Measurements from ENCODE around the gene RSPH10B.
A peak's percentile ranks its signal among the peaks of the same experiment; 100 is the strongest.
"Not testable (repeated sequence)": the region's sequence is repeated elsewhere in the genome, so short reads cannot be mapped to it uniquely, and the experiment has no call there.

Gene RSPH10B

DNA sequence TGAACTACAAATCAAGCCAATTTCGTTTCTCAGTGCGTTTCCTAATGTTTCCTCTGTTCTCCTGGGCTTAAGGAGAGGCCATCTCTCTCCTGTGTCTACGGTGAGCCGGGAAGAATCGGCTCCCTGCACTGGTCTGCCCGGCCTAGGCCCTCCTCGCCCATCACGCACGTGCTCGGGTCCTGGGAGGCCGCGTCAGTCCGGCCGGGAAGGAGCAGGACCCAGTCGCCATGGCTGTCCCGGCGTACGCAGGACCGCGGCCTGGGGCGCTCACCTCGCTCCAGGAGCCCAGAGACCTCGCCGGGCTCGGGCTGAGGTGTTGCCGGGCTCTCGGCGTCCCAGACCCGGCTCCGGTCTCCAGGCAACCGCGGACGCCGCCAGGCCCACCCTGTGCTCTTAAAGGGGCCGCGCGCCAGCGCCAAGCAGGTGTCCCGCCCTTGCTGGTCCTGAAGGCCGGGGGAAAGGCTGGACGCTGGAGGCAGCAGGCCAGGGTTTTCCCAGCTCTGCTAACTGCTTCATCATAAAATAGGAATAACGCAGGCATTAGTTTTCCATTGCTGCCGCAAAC, at the start of gene RSPH10B:
TSS of gene RSPH10B (minus strand) at position 343 of the 565 bp plus-strand sequence. CDS start 3,573 bp downstream, outside the sequence.
- not testable (repeated sequence) for DNase-seq (ENCODE audit: low spot score)

DNA sequence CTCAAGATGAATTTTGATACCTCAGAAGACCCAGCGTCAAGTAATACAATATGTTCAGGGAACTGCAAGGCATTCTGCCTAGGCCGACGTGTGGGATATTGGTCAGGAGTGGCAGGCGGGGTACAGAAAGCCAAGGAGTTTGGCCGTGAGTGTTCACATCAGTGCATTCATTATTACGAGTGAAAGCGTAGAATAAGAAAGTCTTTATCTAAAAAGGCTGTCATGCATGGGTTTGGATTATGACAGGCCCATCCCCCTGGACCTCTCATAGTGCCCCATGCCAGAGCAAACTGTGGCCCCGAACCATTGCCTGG, 46.1 kb upstream of the RSPH10B start:
- no peak for DNase-seq (ENCODE audit: low spot score)

DNA sequence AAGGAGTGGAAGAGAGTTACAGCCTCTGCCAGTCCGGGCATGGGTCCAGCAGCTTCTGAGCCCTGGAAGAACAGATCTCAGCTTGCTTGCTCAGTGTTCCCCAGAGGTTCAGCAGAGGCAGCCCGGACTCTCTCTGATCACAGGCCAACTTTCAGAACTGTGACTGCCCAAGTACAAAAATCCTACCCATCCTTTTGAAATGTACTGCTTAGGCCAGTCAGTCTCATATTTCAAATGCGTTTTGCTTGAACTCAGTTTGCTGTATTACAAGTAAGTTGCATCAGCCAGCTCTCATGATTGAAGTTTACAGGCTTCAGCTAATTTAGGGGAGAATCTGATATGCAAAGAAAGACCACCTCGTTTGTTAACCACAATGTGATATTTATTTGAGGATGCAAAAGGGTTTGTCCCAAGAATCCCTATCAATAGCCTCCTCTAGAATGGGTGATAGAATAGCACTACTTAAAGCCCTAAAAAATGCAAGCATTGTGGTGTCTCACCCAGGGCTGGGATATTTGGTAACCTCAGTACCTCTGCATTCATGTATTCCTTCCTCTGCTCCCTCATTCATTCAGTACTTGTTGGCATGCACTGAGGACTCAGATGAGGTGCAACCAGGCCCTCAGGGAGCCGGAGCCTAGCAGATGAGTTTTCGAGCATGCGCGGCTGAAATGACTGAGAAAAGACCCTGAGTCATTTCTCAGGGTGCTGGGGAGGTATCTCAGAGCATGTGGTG, 45.6 kb upstream of the RSPH10B start:
- DNase-seq (ENCODE audit: low spot score), result peak; percentile 65

DNA sequence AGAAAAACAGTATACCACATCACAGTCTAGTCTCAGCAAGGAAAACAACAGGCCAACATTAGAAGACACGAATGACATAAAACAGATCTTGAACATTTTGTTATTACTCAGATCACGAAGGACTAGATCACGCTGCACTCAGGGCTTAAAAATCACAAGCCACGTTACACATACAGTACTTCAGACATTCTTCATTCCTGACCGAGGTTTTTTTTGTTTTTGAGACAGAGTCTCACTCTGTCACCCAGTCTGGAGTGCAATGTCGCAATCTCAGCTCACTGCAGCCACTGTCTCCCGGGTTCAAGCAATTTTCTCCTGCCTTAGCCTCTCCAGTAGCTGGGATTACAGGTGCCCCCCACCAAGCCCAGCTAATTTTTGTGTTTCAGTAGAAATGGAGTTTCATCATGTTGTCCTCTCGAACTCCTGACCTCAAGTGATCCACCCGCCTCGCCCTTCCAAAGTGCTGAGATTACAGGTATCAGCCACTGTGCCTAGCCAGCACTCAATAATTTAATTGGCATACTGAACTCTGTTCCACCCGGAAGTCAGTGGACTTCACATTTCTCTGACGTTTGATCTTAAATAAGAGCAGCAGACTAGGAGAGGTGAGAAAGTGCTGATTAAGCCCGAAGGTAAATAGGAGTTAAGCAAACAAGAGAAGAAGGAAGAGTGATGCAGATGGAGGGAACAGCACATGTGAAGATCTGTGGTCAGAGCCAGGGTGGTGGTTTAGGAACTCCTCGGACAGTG, 42.0 kb upstream of the RSPH10B start:
- DNase-seq (ENCODE audit: low spot score), result no peak

DNA sequence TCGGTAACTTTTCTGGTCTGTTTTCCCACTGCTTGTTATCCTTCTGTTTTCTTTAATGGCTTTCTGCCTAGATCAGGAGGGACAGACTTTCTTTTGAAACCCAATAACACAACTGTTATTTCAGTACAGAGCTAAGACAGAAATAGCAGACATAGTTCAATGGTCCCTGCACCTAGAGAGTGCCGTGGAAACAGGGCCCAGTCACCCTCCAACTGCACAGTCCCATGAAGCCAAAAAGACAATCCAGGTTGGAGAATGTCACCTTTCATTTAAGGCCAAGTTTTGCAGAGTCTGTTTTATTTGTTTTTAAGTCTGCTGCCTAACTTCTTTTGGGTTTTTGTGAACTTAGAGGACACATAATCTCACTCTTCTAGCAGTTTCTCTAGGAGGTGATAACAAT, 41.1 kb upstream of the RSPH10B start:
- DNase-seq (ENCODE audit: low spot score), result no peak

DNA sequence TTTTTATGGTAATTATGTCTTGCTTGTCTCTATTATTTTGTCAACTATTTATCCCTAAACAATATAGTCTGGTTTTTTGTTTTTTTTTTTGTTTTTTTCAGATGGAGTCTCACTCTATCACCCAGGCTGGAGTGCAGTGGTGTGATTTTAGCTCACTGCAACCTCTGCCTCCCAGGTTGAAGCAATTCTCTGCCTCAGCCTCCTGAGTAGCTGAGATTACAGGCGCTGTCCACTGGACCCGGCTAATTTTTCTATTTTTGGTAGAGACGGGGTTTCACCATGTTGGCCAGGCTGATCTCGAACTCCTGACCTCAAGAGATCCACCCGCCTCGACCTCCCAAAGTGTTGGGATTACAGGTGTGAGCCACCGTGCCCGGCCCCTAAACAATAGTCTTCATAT, 39.9 kb upstream of the RSPH10B start:
- DNase-seq (ENCODE audit: low spot score), result not testable (repeated sequence)

DNA sequence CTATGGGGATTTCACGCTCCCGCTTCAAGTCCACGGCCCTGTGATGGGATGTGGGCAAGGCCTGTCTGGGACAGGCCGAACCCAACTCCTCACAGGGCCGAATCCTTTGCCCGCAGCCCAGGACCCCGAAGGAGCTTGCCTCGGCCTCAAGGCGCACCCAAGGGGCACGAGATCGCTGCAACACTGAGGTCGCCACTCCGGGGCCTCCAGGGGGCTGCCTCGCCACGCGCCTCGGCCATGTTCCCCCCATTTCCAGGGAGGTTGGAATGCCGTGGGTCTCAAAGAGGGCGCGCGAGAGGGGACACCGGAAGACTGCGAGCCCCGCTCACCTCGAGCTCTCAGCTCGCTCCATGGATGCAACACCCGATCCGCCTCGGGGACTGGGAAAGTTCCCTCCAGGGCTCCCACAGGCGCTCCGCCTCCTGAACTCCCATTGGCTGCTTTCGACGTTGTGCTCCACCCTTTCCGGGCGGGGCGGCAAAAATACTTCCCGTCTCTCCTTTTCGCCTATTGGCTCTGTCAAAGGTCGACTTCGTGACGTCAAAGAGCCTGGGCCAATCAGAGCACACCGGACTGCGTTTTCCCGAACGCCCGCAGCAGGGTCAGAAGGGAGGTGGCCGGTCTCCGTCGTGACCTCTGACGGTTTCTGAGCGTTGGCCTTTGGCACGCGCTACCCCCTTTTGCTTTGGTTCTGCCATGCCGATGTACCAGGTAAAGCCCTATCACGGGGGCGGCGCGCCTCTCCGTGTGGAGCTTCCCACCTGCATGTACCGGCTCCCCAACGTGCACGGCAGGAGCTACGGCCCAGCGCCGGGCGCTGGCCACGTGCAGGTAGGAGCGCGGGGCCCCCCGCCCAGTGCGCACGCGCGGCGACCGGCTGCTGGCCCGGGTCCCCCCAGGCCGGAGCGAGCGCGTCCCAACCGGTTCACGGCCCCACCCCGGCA, 38.5 kb upstream of the RSPH10B start, which contains the start of the genes AIMP2 and PMS2:
TSS of gene AIMP2 (plus strand) at position 605 of the 944 bp plus-strand sequence. CDS start at position 697, 92 bp downstream.
TSS of gene PMS2 (minus strand) at position 382 of the 944 bp plus-strand sequence. CDS start at position 352, 30 bp downstream.
- peak; percentile 99 for DNase-seq (ENCODE audit: low spot score)

DNA sequence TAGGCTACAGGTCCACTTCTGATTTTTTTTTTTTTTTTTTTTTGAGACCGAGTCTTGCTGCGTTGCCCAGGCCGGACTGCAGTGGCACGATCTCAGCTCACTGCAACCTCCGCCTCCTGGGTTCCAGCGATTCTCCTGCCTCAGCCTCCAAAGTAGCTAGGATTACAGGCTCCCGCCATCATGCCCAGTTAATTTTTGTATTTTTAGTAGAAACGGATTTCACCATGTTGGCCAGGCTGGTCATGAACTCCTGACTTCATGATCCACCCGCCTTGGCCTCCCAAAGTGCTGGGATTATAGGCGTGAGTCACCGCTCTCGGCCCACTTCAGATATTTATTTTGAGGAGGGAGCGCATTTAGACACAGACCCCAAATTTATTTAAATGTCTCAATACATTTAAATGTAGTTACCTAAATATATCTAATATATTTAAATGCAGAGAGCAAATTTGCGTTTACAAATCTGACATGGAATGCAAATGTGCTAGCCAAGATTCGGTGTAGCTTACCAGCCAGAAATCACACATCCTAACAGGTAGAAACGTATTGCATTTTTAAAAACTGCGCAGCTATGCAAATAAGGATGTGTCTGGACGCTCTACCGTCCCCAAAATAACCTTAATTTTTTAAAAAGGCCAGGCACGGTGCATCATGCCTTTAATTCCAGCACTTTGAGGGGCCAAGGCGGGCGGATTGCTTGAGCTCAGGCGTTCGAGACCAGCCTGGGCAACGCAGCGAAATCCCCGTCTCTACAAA, 37.5 kb upstream of the RSPH10B start:
- DNase-seq (ENCODE audit: low spot score), result not testable (repeated sequence)

DNA sequence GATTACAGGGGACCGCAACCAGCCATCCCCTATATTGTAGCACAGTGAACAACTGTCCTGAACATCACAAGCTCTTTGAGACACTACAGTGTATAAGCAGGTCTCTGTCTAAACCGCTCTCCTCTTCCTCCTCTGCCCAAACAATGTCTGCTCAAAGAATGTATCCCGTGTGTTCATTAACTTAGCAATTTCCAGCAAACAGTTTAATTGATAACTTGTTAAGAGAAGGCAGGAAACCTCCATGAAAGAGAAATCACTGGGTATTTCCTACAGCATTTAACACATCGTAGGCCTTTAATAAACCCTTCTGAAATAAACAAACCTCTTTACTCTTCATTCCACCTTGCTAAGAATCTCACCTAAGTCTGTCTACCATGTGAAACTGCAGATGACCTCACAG, 36.9 kb upstream of the RSPH10B start:
- no peak for DNase-seq (ENCODE audit: low spot score)

DNA sequence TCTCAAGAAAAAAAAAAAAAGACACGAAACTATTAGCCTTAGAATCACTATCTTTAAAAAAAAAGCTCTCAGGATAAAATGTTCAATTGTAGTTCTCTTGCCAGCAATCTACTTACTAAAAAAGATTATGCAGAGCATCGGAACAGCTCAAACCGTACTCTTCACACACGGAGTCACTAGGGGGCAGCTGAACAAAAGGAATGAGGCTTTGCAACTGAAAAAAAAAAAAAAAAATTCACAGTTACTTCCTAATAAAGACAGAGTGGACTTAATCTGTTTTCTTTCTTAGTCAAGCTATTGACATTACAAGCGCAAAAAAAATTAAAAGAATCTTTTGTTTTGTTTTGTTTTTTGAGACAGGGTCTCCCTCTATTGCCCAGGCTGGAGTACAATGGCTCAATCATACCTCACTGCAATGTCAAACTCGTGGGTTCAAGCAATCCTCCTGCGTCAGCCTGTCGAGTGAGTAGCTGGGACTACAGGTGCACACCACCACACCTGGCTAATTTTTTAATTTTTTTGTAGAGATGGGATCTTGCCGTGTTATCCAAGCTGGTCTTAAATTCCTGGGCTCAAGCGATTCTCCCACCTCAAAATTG, 26.8 kb upstream of the RSPH10B start:
- peak; percentile 75 for DNase-seq (ENCODE audit: low spot score)

DNA sequence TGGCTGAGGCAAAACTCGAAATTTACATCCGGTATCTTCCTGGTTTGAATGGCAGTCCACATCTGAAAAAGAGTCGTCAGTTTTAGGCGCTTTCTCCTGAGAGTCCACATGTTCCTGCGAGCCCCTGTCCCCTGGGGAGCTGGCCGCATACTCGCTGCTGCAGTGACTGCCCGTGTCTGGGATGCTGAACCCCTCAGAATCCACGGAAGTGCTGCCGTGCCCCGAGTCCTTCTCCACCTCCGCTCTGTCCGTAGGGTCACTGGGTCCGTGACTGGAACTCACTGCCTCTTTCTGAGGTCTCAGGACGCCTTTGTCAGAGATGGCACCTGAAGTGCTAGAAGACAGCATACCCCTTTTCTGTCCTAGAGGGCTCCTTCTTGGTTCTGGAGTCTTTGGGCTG, 16.6 kb upstream of the RSPH10B start:
- DNase-seq (ENCODE audit: low spot score), result not testable (repeated sequence)

DNA sequence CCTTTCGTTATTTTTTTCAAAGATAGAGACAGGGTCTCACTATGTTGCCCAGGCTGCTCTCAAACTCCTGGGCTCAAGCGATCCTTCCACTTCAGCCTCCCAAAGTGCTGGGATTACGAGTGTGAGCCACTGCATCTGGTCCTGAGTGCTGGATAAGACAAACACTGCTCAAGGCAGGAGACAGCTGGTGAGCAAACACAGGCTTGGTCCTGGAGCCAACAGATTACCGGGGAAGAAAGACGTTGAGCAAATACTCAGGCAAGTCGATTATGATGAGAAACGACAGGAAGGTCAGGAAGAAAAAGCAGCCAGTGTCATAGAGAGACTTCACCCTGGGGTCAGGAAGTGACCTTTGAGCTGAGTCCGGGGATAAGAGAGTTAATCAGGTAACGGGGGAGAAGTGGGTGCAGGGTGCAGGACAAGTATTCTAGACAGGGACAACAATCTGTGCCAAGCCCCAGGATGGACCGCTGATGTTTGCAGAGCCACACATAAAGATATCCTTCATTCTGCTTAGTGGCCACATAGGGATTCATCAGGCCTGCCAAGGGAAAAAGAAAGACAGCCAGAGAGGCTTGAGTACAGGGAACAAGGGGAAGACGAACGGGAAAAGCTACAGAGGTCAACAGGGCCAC, 9.3 kb upstream of the RSPH10B start:
- not testable (repeated sequence) for DNase-seq (ENCODE audit: low spot score)

DNA sequence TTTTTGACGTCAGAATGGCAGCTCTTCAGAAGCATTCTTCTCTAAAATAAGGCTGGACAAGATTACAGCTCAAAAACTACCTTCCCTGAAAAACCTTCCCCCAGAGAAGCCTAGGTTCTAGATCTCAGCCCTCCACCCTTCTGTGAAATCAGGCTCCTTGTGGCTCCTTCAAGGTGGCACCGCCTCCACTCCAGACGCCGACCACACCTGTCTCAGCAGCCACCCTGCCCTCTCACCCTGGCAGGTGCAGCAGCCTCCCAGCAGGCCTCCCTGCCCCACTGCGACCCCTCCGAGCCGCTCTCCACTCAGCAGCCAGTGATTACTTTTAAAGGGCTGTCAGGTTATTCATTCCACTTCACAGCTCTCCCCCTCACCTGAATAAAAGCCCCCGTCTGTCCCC, 3.1 kb upstream of the RSPH10B start:
- not testable (repeated sequence) for DNase-seq (ENCODE audit: low spot score)

DNA sequence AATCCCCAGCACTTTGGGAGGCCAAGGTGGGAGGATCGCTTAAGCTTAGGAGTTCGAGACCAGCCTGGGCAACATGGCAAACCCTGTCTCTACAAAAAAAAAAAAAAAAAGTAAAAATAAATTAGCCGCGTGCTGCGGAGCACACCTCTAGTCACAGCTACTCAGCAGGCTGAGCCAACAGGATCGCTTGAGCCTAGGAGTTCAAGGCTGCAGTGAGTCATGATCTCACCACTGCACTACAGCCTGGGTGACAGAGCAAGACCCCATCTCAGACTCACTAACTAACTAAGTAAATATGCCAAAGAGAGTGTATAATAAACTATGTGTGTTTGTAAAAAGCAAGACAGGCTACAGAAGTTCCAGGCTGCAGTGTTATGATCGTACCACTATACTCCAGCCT, 6.7 kb downstream of the RSPH10B start:
- not testable (repeated sequence) for DNase-seq (ENCODE audit: low spot score)

DNA sequence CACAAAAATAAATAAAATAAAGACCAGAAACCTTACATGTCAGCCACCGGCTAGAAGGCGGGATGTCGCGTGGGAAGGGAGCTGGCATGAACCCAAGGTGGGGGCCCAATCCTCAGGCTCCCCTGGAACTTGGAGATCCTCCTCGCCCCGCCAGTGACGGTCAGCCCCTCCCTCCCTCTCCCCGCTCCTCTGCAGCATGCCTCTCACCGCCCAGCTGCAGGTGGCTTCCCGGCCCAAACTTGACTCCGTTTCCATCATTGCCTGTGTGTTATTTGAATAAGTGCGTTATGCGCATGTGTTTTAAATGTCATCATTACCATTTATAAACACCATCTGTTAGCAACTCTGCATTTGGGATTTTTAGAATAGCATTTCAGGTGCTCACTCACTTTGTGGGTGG, 7.3 kb downstream of the RSPH10B start:
- DNase-seq (ENCODE audit: low spot score), result not testable (repeated sequence)

DNA sequence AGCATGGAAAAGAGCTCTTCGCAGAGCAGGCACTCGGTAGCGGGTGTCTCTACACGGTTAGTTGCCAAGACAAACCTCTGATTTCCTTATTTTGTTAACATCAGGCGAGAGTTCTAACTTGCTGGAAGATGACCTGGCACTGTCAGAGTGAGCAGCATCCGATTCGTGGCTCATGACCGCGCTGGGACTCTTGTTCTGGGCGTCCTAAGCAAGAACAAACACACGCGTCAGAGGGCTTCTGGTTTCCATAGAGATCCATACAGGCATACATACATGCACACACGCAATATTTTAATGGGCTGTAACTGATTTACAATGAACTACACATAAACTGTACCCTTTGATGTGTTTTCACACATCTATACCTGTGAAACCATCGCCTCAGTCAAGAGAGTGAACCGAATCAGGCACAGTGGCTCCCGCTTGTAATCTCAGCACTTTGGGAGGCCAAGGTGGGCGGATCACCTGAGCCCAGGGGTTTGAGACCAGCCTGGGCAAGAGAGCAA, 35.5 kb downstream of the RSPH10B start:
- DNase-seq (ENCODE audit: low spot score), result not testable (repeated sequence)

DNA sequence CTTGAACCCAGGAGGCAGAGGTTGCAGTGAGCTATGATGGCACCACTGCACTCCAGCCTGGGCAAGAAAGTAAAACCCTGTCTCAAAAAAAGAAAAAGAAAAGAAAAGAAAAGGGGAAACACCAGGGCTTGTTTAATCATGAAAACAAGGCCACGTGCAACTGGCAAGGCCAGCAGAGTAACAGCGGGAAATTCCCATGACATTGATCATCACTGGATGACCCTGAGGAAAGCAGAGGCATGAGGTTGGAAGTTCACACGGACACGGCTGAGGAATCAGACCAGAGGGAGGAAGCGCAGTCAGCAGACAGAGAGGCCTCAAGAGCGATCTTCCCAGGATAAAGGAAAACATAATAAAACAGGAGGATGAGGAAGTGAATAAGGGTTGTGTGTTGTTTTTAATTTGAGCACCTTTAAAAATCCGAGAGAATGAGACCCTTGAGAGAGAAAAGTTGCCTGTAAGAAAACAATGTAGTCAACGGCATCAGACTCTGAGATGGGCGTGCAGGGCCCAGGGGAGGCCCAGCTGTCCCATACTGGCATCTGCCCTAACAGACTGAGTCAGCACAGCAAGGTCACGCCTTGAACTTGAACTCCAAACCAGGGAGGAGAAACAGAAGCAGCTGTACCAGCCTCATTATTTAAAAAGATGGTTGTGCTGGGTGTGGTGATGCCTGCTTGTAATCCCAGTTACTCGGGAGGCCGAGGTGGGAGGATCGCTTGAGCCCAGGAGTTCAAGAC, 38.4 kb downstream of the RSPH10B start:
- DNase-seq (ENCODE audit: low spot score), result not testable (repeated sequence)

DNA sequence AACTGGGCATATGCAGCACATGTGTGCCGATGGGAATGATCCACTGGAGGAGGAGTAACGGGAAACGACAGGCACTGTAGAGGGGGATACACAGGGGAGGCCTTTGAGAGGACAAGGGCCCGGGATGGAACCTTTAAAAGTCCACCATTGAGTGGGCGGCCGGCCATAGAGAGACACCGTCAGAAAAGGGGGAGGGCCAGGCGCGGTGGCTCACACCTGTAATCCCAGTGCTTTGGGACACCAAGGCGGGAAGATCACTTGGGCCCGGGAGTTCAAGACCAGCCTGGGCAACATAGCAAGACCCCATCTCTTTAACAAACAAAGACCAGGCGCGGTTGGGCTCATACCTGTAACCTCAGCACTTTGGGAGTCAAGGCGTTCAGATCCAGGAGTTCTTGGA, 39.2 kb downstream of the RSPH10B start:
- not testable (repeated sequence) for DNase-seq (ENCODE audit: low spot score)

DNA sequence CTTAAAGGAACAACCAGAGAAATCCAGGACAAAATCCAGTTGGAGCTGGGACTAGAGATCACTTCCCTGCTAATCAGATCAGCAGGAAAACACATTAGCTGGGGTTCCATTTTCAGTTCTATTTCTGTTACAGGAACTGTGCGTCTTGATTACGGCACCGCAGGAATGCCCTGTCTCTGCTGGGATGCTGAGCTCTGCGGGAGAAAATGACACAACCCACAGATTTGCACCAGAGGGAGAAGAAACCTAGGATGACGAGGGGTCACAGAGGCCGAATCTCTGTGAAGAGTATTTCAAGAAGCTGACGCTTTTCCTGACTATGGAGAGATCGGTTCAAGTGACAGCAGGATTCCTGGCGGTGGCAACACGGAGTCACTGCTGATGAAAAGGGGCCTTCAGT, 40.2 kb downstream of the RSPH10B start:
- DNase-seq (ENCODE audit: low spot score), result not testable (repeated sequence)
